Trophoblast cell (in vitro differentiated cells and primary cell): ENCODE results near the gene ZBTB25.

Experiments used
- DNase-seq, 2 donors: peaks; one replicate each; pipeline ENCODE4 v3.0.0-alpha.2; 2016
- H2AFZ ChIP-seq: 2 replicates; pipeline ENCODE4 v1.6.1; 2013; ENCODE audit warnings: low read length, moderate library complexity, mild to moderate bottlenecking; ENCODE audit not compliant: insufficient read depth, poor library complexity
- H2AK5ac ChIP-seq: 2 replicates; pipeline ENCODE4 v1.6.1; 2013; ENCODE audit warnings: mild to moderate bottlenecking, low read length
- H2BK120ac ChIP-seq: 2 replicates; pipeline ENCODE4 v1.6.1; 2013; ENCODE audit warnings: low read length, mild to moderate bottlenecking, moderate library complexity; ENCODE audit not compliant: insufficient read depth, poor library complexity
- H2BK12ac ChIP-seq: 2 replicates; pipeline ENCODE4 v1.6.1; 2013; ENCODE audit warnings: mild to moderate bottlenecking, low read length, moderate library complexity
- H2BK5ac ChIP-seq: 2 replicates; pipeline ENCODE4 v1.6.1; 2013; ENCODE audit warnings: low read length, low read depth, moderate library complexity, mild to moderate bottlenecking; ENCODE audit not compliant: poor library complexity
- H3K14ac ChIP-seq: 2 replicates; pipeline ENCODE4 v1.6.1; 2013; ENCODE audit warnings: mild to moderate bottlenecking, low read length
- H3K18ac ChIP-seq: 2 replicates; pipeline ENCODE4 v1.6.1; 2013; ENCODE audit warnings: mild to moderate bottlenecking, low read length
- H3K23ac ChIP-seq: 2 replicates; pipeline ENCODE4 v1.6.1; 2013; ENCODE audit warnings: low read length
- H3K27ac ChIP-seq: 2 replicates; pipeline ENCODE4 v1.5.1; 2013; ENCODE audit warnings: low read depth, mild to moderate bottlenecking, inconsistent platforms, low read length, moderate library complexity
- H3K27me3 ChIP-seq: 2 replicates; pipeline ENCODE4 v1.6.1; 2013; ENCODE audit warnings: inconsistent platforms, mild to moderate bottlenecking, low read length, moderate library complexity; ENCODE audit not compliant: insufficient read depth
- H3K36me3 ChIP-seq, 2 experiments: 1 replicate in 1 of 2; 2 replicates in 1 of 2; pipeline ENCODE4 v1.6.1; 2013; ENCODE audit warnings: low read length in 2 of 2, mild to moderate bottlenecking in 2 of 2, moderate library complexity in 1 of 2; ENCODE audit not compliant: insufficient read depth in 2 of 2, control insufficient read depth in 1 of 2
- H3K4ac ChIP-seq: 2 replicates; pipeline ENCODE4 v1.6.1; 2013; ENCODE audit warnings: low read depth, mild to moderate bottlenecking, low read length, moderate library complexity
- H3K4me1 ChIP-seq, 2 experiments: 1 replicate in 1 of 2; 2 replicates in 1 of 2; pipeline ENCODE4 v1.6.1; 2013; ENCODE audit warnings: low read length in 2 of 2, mild to moderate bottlenecking in 2 of 2, moderate library complexity in 1 of 2; ENCODE audit not compliant: insufficient read depth in 2 of 2, control insufficient read depth in 1 of 2
- H3K4me2 ChIP-seq: 2 replicates; pipeline ENCODE4 v1.6.1; 2013; ENCODE audit warnings: inconsistent platforms, mild to moderate bottlenecking, low read length, moderate library complexity
- H3K4me3 ChIP-seq: 2 replicates; pipeline ENCODE4 v1.5.1; 2013; ENCODE audit warnings: mild to moderate bottlenecking, low read depth, low read length, inconsistent platforms
- H3K79me1 ChIP-seq: one replicate; pipeline ENCODE4 v1.6.1; 2013; ENCODE audit warnings: low read length
- H3K79me2 ChIP-seq: 2 replicates; pipeline ENCODE4 v1.6.1; 2013; ENCODE audit warnings: low read length, mild to moderate bottlenecking; ENCODE audit not compliant: control insufficient read depth, insufficient read depth, poor library complexity
- H3K9ac ChIP-seq: 2 replicates; pipeline ENCODE4 v1.6.1; 2013; ENCODE audit warnings: mild to moderate bottlenecking, low read length
- H3K9me3 ChIP-seq: 2 replicates; pipeline ENCODE4 v1.6.1; 2013; ENCODE audit warnings: low read depth, mild to moderate bottlenecking, control low read depth, inconsistent platforms, low read length; ENCODE audit not compliant: insufficient read depth
- H4K12ac ChIP-seq: 2 replicates; pipeline ENCODE4 v1.6.1; 2013; ENCODE audit warnings: low read depth, mild to moderate bottlenecking, low read length, moderate library complexity
- H4K8ac ChIP-seq: 2 replicates; pipeline ENCODE4 v1.6.1; 2013; ENCODE audit warnings: low read depth, mild to moderate bottlenecking, low read length, moderate library complexity
- H4K91ac ChIP-seq: one replicate; pipeline ENCODE4 v1.6.1; 2013; ENCODE audit warnings: low read depth, mild to moderate bottlenecking, low read length, moderate library complexity
- WGBS: extraction: QIAGEN DNeasy Blood & Tissue Kit; methylation state at CpG from one replicate; pipeline ENCODE4 v1.1.7; 2013; ENCODE audit warnings: missing lambda C conversion rate; ENCODE audit not compliant: insufficient read length, insufficient coverage; ENCODE audit errors: extremely low coverage; 5-methylcytosine and 5-hydroxymethylcytosine counted together

The ZBTB25 gene

GRCh38 chr14:64540208-64541202 is 36.9 kb upstream of the ZBTB25 start, which contains the start of gene HSPA2:
Gene HSPA2 (plus strand): TSS chr14:64540741. CDS start chr14:64540850, 109 bp downstream.
- H2AK5ac ChIP-seq, result peak within 1 kb of the TSS; percentile 26
- H4K91ac ChIP-seq, result peak within 1 kb of the TSS; percentile 90
- H3K27me3 ChIP-seq, result no peaks in the 10 kb centered on the region
- peaks cover 18% of the 10 kb centered on the region for H3K9me3 ChIP-seq
- H2AFZ ChIP-seq, result peak within 1 kb of the TSS; percentile 23
- DNase-seq, result peak; percentile 99 to 100
- H2BK120ac ChIP-seq, result peak within 1 kb of the TSS; percentile 87
- peak within 1 kb of the TSS; percentile 61 for H2BK5ac ChIP-seq
- H3K36me3 ChIP-seq, result peaks cover 3 to 5% of the 10 kb centered on the region in 2 experiments
- H3K18ac ChIP-seq, result peak within 1 kb of the TSS; percentile 69
- H3K9ac ChIP-seq, result peak within 1 kb of the TSS; percentile 74
- WGBS, result no CpG with 5 or more reads among the region's 79 CpGs
- H3K4me3 ChIP-seq, result peak within 1 kb of the TSS; percentile 69
- H3K23ac ChIP-seq, result no peak within 1 kb of the TSS
- H3K14ac ChIP-seq, result peak within 1 kb of the TSS; percentile 68
- no peak within 1 kb of the TSS for H3K4ac ChIP-seq
- H4K8ac ChIP-seq, result peak within 1 kb of the TSS; percentile 39
- peak within 1 kb of the TSS; percentile 90 for H3K27ac ChIP-seq
- peak within 1 kb of the TSS; percentile 57 for H3K4me2 ChIP-seq
- peaks cover 6 to 14% of the 10 kb centered on the region in 2 experiments for H3K4me1 ChIP-seq
- peak within 1 kb of the TSS; percentile 76 for H4K12ac ChIP-seq
- peaks cover 7% of the 10 kb centered on the region for H3K79me2 ChIP-seq
- peaks cover 27% of the 10 kb centered on the region for H3K79me1 ChIP-seq
- no peak within 1 kb of the TSS for H2BK12ac ChIP-seq

GRCh38 chr14:64536488-64537245 is 33.0 kb upstream of the ZBTB25 start:
- no peaks in the 10 kb centered on the region for H3K36me3 ChIP-seq
- peak overlapping the region; percentile 82 for H3K27ac ChIP-seq
- H3K4ac ChIP-seq, result no peak overlapping the region
- H2AFZ ChIP-seq, result no peak overlapping the region
- H3K4me1 ChIP-seq, result peaks cover 4 to 11% of the 10 kb centered on the region in 2 experiments
- no peak overlapping the region for H2BK12ac ChIP-seq
- H3K18ac ChIP-seq, result no peak overlapping the region
- no peak overlapping the region for H4K12ac ChIP-seq
- H3K4me2 ChIP-seq, result peak overlapping the region; percentile 6
- H3K14ac ChIP-seq, result no peak overlapping the region
- no peak overlapping the region for H2AK5ac ChIP-seq
- H3K9me3 ChIP-seq, result peaks cover 11% of the 10 kb centered on the region
- H3K79me1 ChIP-seq, result peaks cover 23% of the 10 kb centered on the region
- no peak overlapping the region for H2BK5ac ChIP-seq
- peak; percentile 86 to 97 for DNase-seq
- no peak overlapping the region for H3K4me3 ChIP-seq
- H4K91ac ChIP-seq, result no peak overlapping the region
- no peak overlapping the region for H3K9ac ChIP-seq
- no peaks in the 10 kb centered on the region for H3K27me3 ChIP-seq
- H3K23ac ChIP-seq, result no peak overlapping the region
- no peaks in the 10 kb centered on the region for H3K79me2 ChIP-seq
- WGBS, result no CpG with 5 or more reads among the region's 4 CpGs
- no peak overlapping the region for H2BK120ac ChIP-seq
- no peak overlapping the region for H4K8ac ChIP-seq

DNA sequence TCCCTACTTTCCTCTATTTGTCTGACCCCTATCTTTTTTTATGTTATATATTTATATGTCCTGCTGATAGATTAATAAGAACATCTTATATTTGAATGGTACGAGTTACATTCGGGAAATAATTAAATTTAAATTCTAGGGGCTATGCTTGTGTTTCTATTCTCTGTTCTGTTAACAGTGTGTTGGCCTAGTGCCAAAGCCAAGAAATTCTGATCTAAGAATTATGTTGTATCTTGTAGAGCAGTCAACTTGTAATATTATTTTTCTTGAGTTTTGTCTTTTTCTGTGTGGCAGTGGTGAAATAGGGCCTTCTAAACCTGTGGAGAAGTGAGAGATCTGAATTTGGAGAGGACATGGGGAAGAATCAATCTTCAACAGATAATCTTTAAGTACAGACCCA is 27.9 kb upstream of the ZBTB25 start:
- Histone ChIP-seq H4K12ac (no peak overlapping the region), H3K27me3 (no peaks in the 10 kb centered on the region), H3K4ac (no peak overlapping the region), H4K8ac (no peak overlapping the region), H4K91ac (no peak overlapping the region), H3K9me3 (no peaks in the 10 kb centered on the region), H2AK5ac (no peak overlapping the region), H3K4me1 (peaks cover 0 to 2% of the 10 kb centered on the region in 2 experiments), H3K27ac (no peak overlapping the region), H2BK120ac (no peak overlapping the region), H3K14ac (no peak overlapping the region), H2BK5ac (no peak overlapping the region), H3K79me1 (peaks cover 2% of the 10 kb centered on the region), H3K18ac (no peak overlapping the region), H3K4me3 (no peak overlapping the region), H2BK12ac (no peak overlapping the region), H3K79me2 (no peaks in the 10 kb centered on the region), H3K23ac (no peak overlapping the region), H3K36me3 (peaks cover 3 to 4% of the 10 kb centered on the region in 2 experiments), H3K4me2 (no peak overlapping the region), H3K9ac (no peak overlapping the region), H2AFZ (no peak overlapping the region)
- WGBS, result no CpG with 5 or more reads among the region's 2 CpGs
- DNase-seq, result no peak

DNA sequence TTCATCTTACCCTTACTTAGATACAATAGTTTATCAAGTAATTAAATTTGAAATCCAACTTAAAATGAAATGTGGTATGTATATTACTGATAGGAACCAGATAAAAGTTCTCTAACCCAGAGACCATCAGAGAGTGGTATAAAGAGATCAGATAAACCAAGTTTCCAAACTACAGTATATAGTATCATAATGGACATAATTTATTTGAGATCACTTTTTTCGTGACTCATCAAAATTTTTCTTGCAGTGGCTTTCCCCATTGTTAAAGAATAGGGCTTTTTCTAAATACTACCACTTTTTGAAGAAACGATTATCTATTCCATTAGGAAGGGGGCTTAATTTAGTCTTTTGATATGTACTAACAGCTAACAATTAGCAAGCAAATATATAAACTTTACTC is 21.7 kb upstream of the ZBTB25 start:
- no peak overlapping the region for H3K27ac ChIP-seq

More for the DNA sequence above, 21.7 kb upstream of the ZBTB25 start:
- Histone ChIP-seq H3K36me3 (peaks cover 11 to 20% of the 10 kb centered on the region in 2 experiments), H3K79me2 (no peaks in the 10 kb centered on the region), H4K8ac (no peak overlapping the region), H2AK5ac (no peak overlapping the region), H3K4me3 (no peak overlapping the region), H3K4ac (no peak overlapping the region), H4K91ac (no peak overlapping the region), H2BK5ac (no peak overlapping the region), H3K27me3 (no peaks in the 10 kb centered on the region), H2BK120ac (no peak overlapping the region), H3K23ac (no peak overlapping the region), H3K18ac (no peak overlapping the region), H2BK12ac (no peak overlapping the region), H2AFZ (no peak overlapping the region), H3K4me1 (no peaks in the 10 kb centered on the region), H3K9me3 (no peaks in the 10 kb centered on the region), H4K12ac (no peak overlapping the region), H3K4me2 (no peak overlapping the region), H3K79me1 (no peaks in the 10 kb centered on the region), H3K9ac (no peak overlapping the region), H3K14ac (no peak overlapping the region)
- DNase-seq, result no peak
- no CpG with 5 or more reads among the region's 2 CpGs for WGBS
